H9 (cell line): Measurements from ENCODE around the gene PTPRR. TPM values are rescaled to one million over a fixed set of nuclear protein-coding genes. Genes with fewer than 3 reads are reported as not detected.

Source experiments
- DNase-seq: peaks from one replicate; pipeline ENCODE4 v3.0.0-alpha.2; 2017
- H2AFZ ChIP-seq: one replicate; pipeline ENCODE4 v1.6.1; 2013; ENCODE audit warnings: mild to moderate bottlenecking, low read length, control low read depth, moderate library complexity
- H2AK5ac ChIP-seq: 2 replicates; pipeline ENCODE4 v1.6.1; 2013; ENCODE audit warnings: low read length, control low read depth, mixed read lengths; ENCODE audit not compliant: insufficient read length
- H2BK120ac ChIP-seq: one replicate; pipeline ENCODE4 v1.6.1; 2013; ENCODE audit warnings: low read depth, mild to moderate bottlenecking, low read length, control low read depth, inconsistent platforms; ENCODE audit not compliant: poor library complexity, severe bottlenecking
- H2BK12ac ChIP-seq: 2 replicates; pipeline ENCODE4 v1.6.1; 2013; ENCODE audit warnings: low read length, control low read depth, mixed read lengths, low read depth; ENCODE audit not compliant: insufficient read length
- H2BK15ac ChIP-seq: 2 replicates; pipeline ENCODE4 v1.6.1; 2013; ENCODE audit warnings: low read depth, low read length, control low read depth
- H2BK20ac ChIP-seq: one replicate; pipeline ENCODE4 v1.6.1; 2013; ENCODE audit warnings: low read depth, mild to moderate bottlenecking, low read length, control low read depth, inconsistent platforms; ENCODE audit not compliant: poor library complexity, severe bottlenecking
- H2BK5ac ChIP-seq: 2 replicates; pipeline ENCODE4 v1.6.1; 2013; ENCODE audit warnings: low read length, control low read depth, mixed read lengths; ENCODE audit not compliant: insufficient read length
- H3K14ac ChIP-seq: 2 replicates; pipeline ENCODE4 v1.6.1; 2013; ENCODE audit warnings: low read length, control low read depth; ENCODE audit not compliant: insufficient read depth
- H3K18ac ChIP-seq: 2 replicates; pipeline ENCODE4 v1.6.1; 2013; ENCODE audit warnings: low read depth, mild to moderate bottlenecking, mixed read lengths, low read length, control low read depth; ENCODE audit not compliant: insufficient read length
- H3K23ac ChIP-seq: 2 replicates; pipeline ENCODE4 v1.6.1; 2013; ENCODE audit warnings: low read length, control low read depth, mixed read lengths, low read depth; ENCODE audit not compliant: insufficient read length
- H3K23me2 ChIP-seq: 2 replicates; pipeline ENCODE4 v1.6.1; 2013; ENCODE audit warnings: low read depth, mild to moderate bottlenecking, mixed read lengths, low read length, control low read depth; ENCODE audit not compliant: insufficient read length, poor library complexity, severe bottlenecking
- H3K27ac ChIP-seq: 2 replicates; pipeline ENCODE4 v1.5.1; 2013; ENCODE audit warnings: low read length, control low read depth, mixed read lengths, low read depth; ENCODE audit not compliant: insufficient read length
- H3K27me3 ChIP-seq: 2 replicates; pipeline ENCODE4 v1.6.1; 2013; ENCODE audit warnings: low read length, control low read depth, inconsistent platforms; ENCODE audit not compliant: insufficient read depth
- H3K4ac ChIP-seq: 2 replicates; pipeline ENCODE4 v1.6.1; 2013; ENCODE audit warnings: low read depth, mild to moderate bottlenecking, control low read depth, inconsistent platforms, low read length, moderate library complexity
- H3K4me1 ChIP-seq: 2 replicates; pipeline ENCODE4 v1.6.1; 2013; ENCODE audit warnings: low read length, control low read depth, inconsistent platforms; ENCODE audit not compliant: insufficient read depth
- H3K4me2 ChIP-seq: 2 replicates; pipeline ENCODE4 v1.6.1; 2013; ENCODE audit warnings: low read length, control low read depth, mixed read lengths; ENCODE audit not compliant: insufficient read length, insufficient read depth
- H3K56ac ChIP-seq: 2 replicates; pipeline ENCODE4 v1.6.1; 2013; ENCODE audit warnings: low read depth, mild to moderate bottlenecking, mixed read lengths, low read length, control low read depth; ENCODE audit not compliant: insufficient read length
- H3K79me1 ChIP-seq: 2 replicates; pipeline ENCODE4 v1.6.1; 2013; ENCODE audit warnings: low read depth, mild to moderate bottlenecking, moderate library complexity, low read length, control low read depth, inconsistent platforms; ENCODE audit not compliant: insufficient read depth, poor library complexity, severe bottlenecking
- H3K79me2 ChIP-seq: 2 replicates; pipeline ENCODE4 v1.6.1; 2013; ENCODE audit warnings: low read length, control low read depth, inconsistent platforms; ENCODE audit not compliant: insufficient read depth
- H3K9ac ChIP-seq: 2 replicates; pipeline ENCODE4 v1.6.1; 2013; ENCODE audit warnings: low read length, control low read depth, mixed read lengths; ENCODE audit not compliant: insufficient read length; ENCODE audit errors: extremely low read depth
- H3K9me3 ChIP-seq: one replicate; pipeline ENCODE4 v1.6.1; 2013; ENCODE audit warnings: low read depth, low read length, inconsistent platforms; ENCODE audit not compliant: control insufficient read depth
- H3T11ph ChIP-seq: one replicate; pipeline ENCODE4 v1.6.1; 2013; ENCODE audit warnings: mild to moderate bottlenecking, low read length, control low read depth, inconsistent platforms
- H4K20me1 ChIP-seq: one replicate; pipeline ENCODE4 v1.6.1; 2013; ENCODE audit not compliant: control insufficient read depth, insufficient read length, insufficient read depth
- H4K5ac ChIP-seq: 2 replicates; pipeline ENCODE4 v1.6.1; 2013; ENCODE audit warnings: low read depth, mild to moderate bottlenecking, mixed read lengths, low read length, control low read depth; ENCODE audit not compliant: insufficient read length
- H4K8ac ChIP-seq: replicated peaks from 2 replicates; pipeline ENCODE4 v1.6.1; 2013; ENCODE audit warnings: low read length, control low read depth, mixed read lengths, low read depth; ENCODE audit not compliant: insufficient read length
- H4K91ac ChIP-seq: 2 replicates; pipeline ENCODE4 v1.6.1; 2013; ENCODE audit warnings: low read depth, mild to moderate bottlenecking, moderate library complexity, mixed read lengths, low read length, control low read depth; ENCODE audit not compliant: insufficient read length
- H3K27ac Mint-ChIP-seq, 3 experiments: 2 replicates in 2 of 3; 3 replicates in 1 of 3; pipeline ENCODE4 v1.8.0; 2020 to 2021; ENCODE audit warnings: mixed read lengths in 3 of 3, mild to moderate bottlenecking in 1 of 3, moderate library complexity in 1 of 3
- H3K27me3 Mint-ChIP-seq: 2 replicates; pipeline ENCODE4 v1.8.0; 2021; ENCODE audit warnings: low read depth, mild to moderate bottlenecking, moderate library complexity, mixed read lengths
- H3K36me3 Mint-ChIP-seq, 3 experiments: 2 replicates in 2 of 3; 3 replicates in 1 of 3; pipeline ENCODE4 v1.8.0; 2020 to 2021; ENCODE audit warnings: low read depth in 3 of 3, mixed read lengths in 3 of 3; ENCODE audit not compliant: insufficient read depth in 1 of 3
- H3K4me1 Mint-ChIP-seq, 2 experiments: 2 replicates each; pipeline ENCODE4 v1.8.0; 2020; ENCODE audit warnings: mixed read lengths in 2 of 2
- H3K4me3 Mint-ChIP-seq, 2 experiments: 2 replicates in 1 of 2; 3 replicates in 1 of 2; pipeline ENCODE4 v1.8.0; 2020 to 2021; ENCODE audit warnings: mild to moderate bottlenecking in 2 of 2, mixed read lengths in 2 of 2, moderate library complexity in 1 of 2
- H3K9me3 Mint-ChIP-seq, 2 experiments: 2 replicates in 1 of 2; 3 replicates in 1 of 2; pipeline ENCODE4 v1.8.0; 2020; ENCODE audit warnings: mild to moderate bottlenecking in 2 of 2, mixed read lengths in 2 of 2, moderate library complexity in 1 of 2
- WGBS: extraction: QIAGEN DNeasy Blood & Tissue Kit; methylation state at CpG from one replicate; pipeline ENCODE4 v1.1.7; 2013; ENCODE audit warnings: missing lambda C conversion rate, low lambda C conversion rate, mixed read lengths; ENCODE audit not compliant: insufficient read length; ENCODE audit errors: extremely low coverage; 5-methylcytosine and 5-hydroxymethylcytosine counted together
- total RNA-seq: library from RNA; stranded (reverse); gene quantifications from 2 replicates; pipeline ENCODE4 v1.2.1, GENCODE V29; 2021
- TF ChIP-seq, protein P1 (sequence below): fragments of 200-600 bp; sonication (generic); conservative IDR thresholded peaks from 3 replicates; pipeline ENCODE4 v1.8.0; 2021; ENCODE audit warnings: antibody characterized with exemption, mild to moderate bottlenecking

Gene PTPRR
- total RNA-seq, 1 experiment from 2014 or later = 0.22 TPM

DNA sequence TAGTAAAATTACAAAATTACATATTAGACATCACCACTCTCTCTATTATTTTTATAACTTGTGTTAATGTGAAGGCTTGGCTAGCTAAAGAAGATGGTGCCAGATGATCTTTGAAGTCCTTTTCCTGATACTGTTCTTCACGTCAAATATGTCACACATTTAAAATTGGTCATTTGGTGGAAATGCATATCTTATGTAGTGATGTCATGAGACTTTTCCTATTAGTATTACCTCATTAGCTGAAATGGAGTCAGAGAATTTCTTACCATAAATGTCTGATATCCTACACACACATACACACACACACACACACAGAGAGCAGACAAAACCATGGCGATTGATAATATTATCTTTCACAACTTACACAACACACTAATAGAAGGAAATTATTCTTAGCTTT is 158.5 kb downstream of the PTPRR start:
- Histone ChIP-seq H3K23me2 (no peaks in the 10 kb centered on the region), H2AK5ac (no peak overlapping the region), H2BK12ac (no peak overlapping the region), H3K18ac (no peak overlapping the region), H4K20me1 (no peaks in the 10 kb centered on the region), H4K8ac (no peak overlapping the region), H3K79me2 (no peaks in the 10 kb centered on the region), H3K56ac (no peak overlapping the region), H3K14ac (no peak overlapping the region), H2BK15ac (no peak overlapping the region), H3K9me3 (no peaks in the 10 kb centered on the region), H4K91ac (no peak overlapping the region), H3K4ac (no peak overlapping the region), H3K79me1 (no peaks in the 10 kb centered on the region), H3K9ac (no peak overlapping the region), H3K27ac (no peak overlapping the region), H3K27me3 (no peaks in the 10 kb centered on the region), H3K23ac (no peak overlapping the region), H3T11ph (no peak overlapping the region), H3K4me1 (peaks cover 2% of the 10 kb centered on the region; the same call in 1 of the 2 replicates), H2BK20ac (no peak overlapping the region), H2BK120ac (no peak overlapping the region), H2BK5ac (no peak overlapping the region), H2AFZ (no peak overlapping the region), H3K4me2 (no peak overlapping the region), H4K5ac (no peak overlapping the region)
- TF ChIP-seq, protein P1, sequence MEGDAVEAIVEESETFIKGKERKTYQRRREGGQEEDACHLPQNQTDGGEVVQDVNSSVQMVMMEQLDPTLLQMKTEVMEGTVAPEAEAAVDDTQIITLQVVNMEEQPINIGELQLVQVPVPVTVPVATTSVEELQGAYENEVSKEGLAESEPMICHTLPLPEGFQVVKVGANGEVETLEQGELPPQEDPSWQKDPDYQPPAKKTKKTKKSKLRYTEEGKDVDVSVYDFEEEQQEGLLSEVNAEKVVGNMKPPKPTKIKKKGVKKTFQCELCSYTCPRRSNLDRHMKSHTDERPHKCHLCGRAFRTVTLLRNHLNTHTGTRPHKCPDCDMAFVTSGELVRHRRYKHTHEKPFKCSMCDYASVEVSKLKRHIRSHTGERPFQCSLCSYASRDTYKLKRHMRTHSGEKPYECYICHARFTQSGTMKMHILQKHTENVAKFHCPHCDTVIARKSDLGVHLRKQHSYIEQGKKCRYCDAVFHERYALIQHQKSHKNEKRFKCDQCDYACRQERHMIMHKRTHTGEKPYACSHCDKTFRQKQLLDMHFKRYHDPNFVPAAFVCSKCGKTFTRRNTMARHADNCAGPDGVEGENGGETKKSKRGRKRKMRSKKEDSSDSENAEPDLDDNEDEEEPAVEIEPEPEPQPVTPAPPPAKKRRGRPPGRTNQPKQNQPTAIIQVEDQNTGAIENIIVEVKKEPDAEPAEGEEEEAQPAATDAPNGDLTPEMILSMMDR = no peak
- H3K36me3 Mint-ChIP-seq = peaks cover 4 to 30% (median 17%) of the 10 kb centered on the region in 3 experiments; a peak in 6 of 7 replicates
- H3K9me3 Mint-ChIP-seq = peaks cover 26 to 30% of the 10 kb centered on the region in 2 experiments
- H3K27me3 Mint-ChIP-seq = no peaks in the 10 kb centered on the region
- no peak overlapping the region for H3K27ac Mint-ChIP-seq
- H3K4me3 Mint-ChIP-seq = no peak overlapping the region
- DNase-seq = no peak
- peaks cover 22 to 23% of the 10 kb centered on the region in 2 experiments for H3K4me1 Mint-ChIP-seq
- no CpG with 5 or more reads among the region's 2 CpGs for WGBS
